Measurements from ENCODE around the gene AGBL3. TPM values are rescaled to one million over a fixed set of nuclear protein-coding genes. Genes with fewer than 3 reads are reported as not detected.

AGBL3 gene
- polyA plus RNA-seq, 2 of the 4 experiments (the other 2 are of a cell fraction) = 2.2 to 4.3 TPM

- Histone ChIP-seq H3K9me3 (no peaks in the 10 kb centered on the region), H3K4me1 (peaks cover 14% of the 10 kb centered on the region), H3K4me2 (no peak overlapping the region), H3K4me3 (no peak overlapping the region), H3K27ac (no peak overlapping the region)
- POLR2A ChIA-PET = interaction anchor here (1.8 kb wide), 1 partner anchor 9 kb away, joined by 6 read pairs; no protein-coding TSS in a partner anchor
- CTCF ChIA-PET = interaction anchor here (4.3 kb wide), 1 partner anchor 10 kb away, joined by 26 read pairs; the partner anchor contains the start of gene CYREN
- no peak for TF ChIP-seq SREBF2 (IDR thresholded peaks at IDR 0.05)
- no peak for TF ChIP-seq MAX (IDR thresholded peaks at IDR 0.05)
- TF ChIP-seq HOXB5 (CRISPR knock-in tag; IDR thresholded peaks at IDR 0.05) = no peak
- TF ChIP-seq NPAS2 (CRISPR knock-in tag; IDR thresholded peaks at IDR 0.05; ENCODE audit: borderline replicate concordance) = no peak
- TF ChIP-seq PHF8 (IDR thresholded peaks at IDR 0.05; ENCODE audit: borderline replicate concordance, low read depth) = no peak
- no peak for TF ChIP-seq POLR2A (IDR thresholded peaks at IDR 0.05; ENCODE audit: low read length)
- TF ChIP-seq REST (IDR thresholded peaks at IDR 0.05) = no peak
- TF ChIP-seq BCL3 (IDR thresholded peaks at IDR 0.05) = no peak
- TF ChIP-seq EHF (CRISPR knock-in tag; IDR thresholded peaks at IDR 0.05) = no peak
- DNase-seq (ENCODE audit: low read depth in 1 of 2, low spot score in 1 of 2) (no peak), FAIRE-seq (no peak), ATAC-seq (no peak)
- WGBS (ENCODE audit: missing lambda C conversion rate) = 84% methylated on average over 5 of the region's 5 CpGs
Observed at GRCh38 chr7:135180122-135180521, 193.8 kb downstream of the AGBL3 start.

GRCh38 chr7:135181261-135181928, 195.1 kb downstream of the AGBL3 start:
- FAIRE-seq (no peak), ATAC-seq (no peak), DNase-seq (ENCODE audit: low read depth in 1 of 2, low spot score in 1 of 2) (no peak)
- Histone ChIP-seq H3K9me3 (no peaks in the 10 kb centered on the region), H3K4me2 (no peak overlapping the region), H3K4me3 (no peak overlapping the region), H3K4me1 (peaks cover 12% of the 10 kb centered on the region), H3K27ac (no peak overlapping the region)
- CTCF ChIA-PET = interaction anchor here (4.3 kb wide), 1 partner anchor 11 kb away, joined by 26 read pairs; the partner anchor contains the start of gene CYREN
- POLR2A ChIA-PET = interaction anchor here (1.8 kb wide), 1 partner anchor 10 kb away, joined by 6 read pairs; no protein-coding TSS in a partner anchor
- TF ChIP-seq, protein P1, sequence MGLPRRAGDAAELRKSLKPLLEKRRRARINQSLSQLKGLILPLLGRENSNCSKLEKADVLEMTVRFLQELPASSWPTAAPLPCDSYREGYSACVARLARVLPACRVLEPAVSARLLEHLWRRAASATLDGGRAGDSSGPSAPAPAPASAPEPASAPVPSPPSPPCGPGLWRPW (IDR thresholded peaks at IDR 0.05) = no peak
- no peak for TF ChIP-seq HDAC2 (IDR thresholded peaks at IDR 0.05)
- TF ChIP-seq KDM5A (IDR thresholded peaks at IDR 0.05) = no peak
- 49% methylated on average over 3 of the region's 3 CpGs for WGBS (ENCODE audit: missing lambda C conversion rate)

GRCh38 chr7:135181929-135182678, 195.8 kb downstream of the AGBL3 start:
- CTCF ChIA-PET = interaction anchor here (4.3 kb wide), 1 partner anchor 12 kb away, joined by 26 read pairs; the partner anchor contains the start of gene CYREN
- 94% methylated on average over 31 of the region's 31 CpGs for WGBS (ENCODE audit: missing lambda C conversion rate)
- TF ChIP-seq SMC3 (IDR thresholded peaks at IDR 0.05) (no peak), CHD2 (IDR thresholded peaks at IDR 0.05; ENCODE audit: low read length, partially characterized antibody) (no peak), PBX3 (IDR thresholded peaks at IDR 0.05) (no peak), NPAS2 (CRISPR knock-in tag; IDR thresholded peaks at IDR 0.05; ENCODE audit: borderline replicate concordance) (no peak), BHLHE40 (IDR thresholded peaks at IDR 0.05; ENCODE audit: low read depth, low read length) (no peak), RAD21 (conservative IDR thresholded peaks at IDR 0.05 in 1 of 2, IDR thresholded peaks at IDR 0.05 in 1 of 2) (no peak), TP53 (CRISPR knock-in tag; IDR thresholded peaks at IDR 0.05) (no peak), CBX2 (IDR thresholded peaks at IDR 0.05; ENCODE audit: borderline replicate concordance, low read depth) (no peak), RCOR1 (IDR thresholded peaks at IDR 0.05; ENCODE audit: low read depth, low read length) (no peak), EHMT2 (IDR thresholded peaks at IDR 0.05; ENCODE audit: low read depth) (no peak), KDM5A (IDR thresholded peaks at IDR 0.05) (no peak), RNF2 (IDR thresholded peaks at IDR 0.05; ENCODE audit: borderline replicate concordance, low read depth) (no peak), RARB (CRISPR knock-in tag; IDR thresholded peaks at IDR 0.05) (no peak), GATA3 (IDR thresholded peaks at IDR 0.05; ENCODE audit: borderline replicate concordance) (no peak), FOXS1 (CRISPR knock-in tag; IDR thresholded peaks at IDR 0.05) (no peak)

More at GRCh38 chr7:135181929-135182678, 195.8 kb downstream of the AGBL3 start:
- POLR2A ChIA-PET = no interaction called here
- no peaks in the 10 kb centered on the region for H3K9me3 ChIP-seq
- H3K4me1 ChIP-seq = peaks cover 5% of the 10 kb centered on the region
- DNase-seq (ENCODE audit: low read depth in 1 of 2, low spot score in 1 of 2) (no peak), ATAC-seq (no peak), FAIRE-seq (no peak)
- no peak overlapping the region for H3K27ac ChIP-seq
- no peak overlapping the region for H3K4me3 ChIP-seq
- H3K4me2 ChIP-seq = no peak overlapping the region
